SK-N-SH (cell line): ENCODE data around the gene ANKRD44. TPM values are rescaled to one million over a fixed set of nuclear protein-coding genes. Genes with fewer than 3 reads are reported as not detected.
"Not testable (repeated sequence)": the region's sequence is repeated elsewhere in the genome, so short reads cannot be mapped to it uniquely, and the experiment has no call there.

Experiments
- CTCF ChIA-PET: fragments of 300-600, 350-600 bp; formaldehyde crosslinking; extraction: SDS; loops from one replicate; lab custom pipeline; 2021; lab: Yijun Ruan, JAX
- POLR2A ChIA-PET: fragments of 350-600 bp; sonication (Branson Sonifier 250); formaldehyde crosslinking; extraction: SDS; loops from one replicate; lab custom pipeline; 2020; ENCODE audit warnings: antibody characterized with exemption, inconsistent platforms; lab: Yijun Ruan, JAX
- DNase-seq: peaks from one replicate; pipeline ENCODE4 v3.0.0; 2012
- H2AFZ ChIP-seq: fragments of 200-600 bp; sonication (generic); 2 replicates; pipeline ENCODE4 v1.8.1; 2016; ENCODE audit warnings: antibody characterized with exemption, mild to moderate bottlenecking, low read depth
- H3F3A ChIP-seq: fragments of 200-600 bp; sonication (generic); replicated peaks from 2 replicates; pipeline ENCODE3; 2016; ENCODE audit warnings: antibody characterized with exemption, mild to moderate bottlenecking; ENCODE audit not compliant: insufficient read depth
- H3K27ac ChIP-seq, 2 experiments: fragments of 200-500 bp in 1 of 2; fragments of 200-600 bp in 1 of 2; sonication (Bioruptor generic) in 1 of 2; sonication (generic), shearing (Covaris generic) in 1 of 2; 2 replicates each; pipeline versions ENCODE4 v1.5.1 to v1.6.1; 2014 to 2016; ENCODE audit warnings: low read depth in 2 of 2, inconsistent platforms in 1 of 2, low read length in 1 of 2, mild to moderate bottlenecking in 1 of 2, mixed read lengths in 1 of 2
- H3K27me3 ChIP-seq: fragments of 200-600 bp; sonication (generic), shearing (Covaris generic); 2 replicates; pipeline ENCODE4 v1.6.1; 2016; ENCODE audit warnings: mixed run types; ENCODE audit not compliant: insufficient read depth
- H3K36me3 ChIP-seq, 2 experiments: fragments of 200-500 bp in 1 of 2; fragments of 200-600 bp in 1 of 2; sonication (Bioruptor generic) in 1 of 2; sonication (generic) in 1 of 2; replicated peaks in 1 of 2; 2 replicates each; pipeline versions ENCODE3 to v1.5.1; 2014 to 2016; ENCODE audit warnings: low read length in 1 of 2, mild to moderate bottlenecking in 1 of 2; ENCODE audit not compliant: insufficient read depth in 2 of 2, control insufficient read depth in 1 of 2
- H3K4me1 ChIP-seq, 2 experiments: fragments of 200-500 bp in 1 of 2; fragments of 200-600 bp in 1 of 2; sonication (Bioruptor generic) in 1 of 2; sonication (generic), shearing (Covaris generic) in 1 of 2; 2 replicates each; pipeline versions ENCODE4 v1.5.1 to v1.6.1; 2014 to 2016; ENCODE audit warnings: low read depth in 1 of 2, low read length in 1 of 2, mixed run types in 1 of 2; ENCODE audit not compliant: insufficient read depth in 2 of 2, control insufficient read depth in 1 of 2
- H3K4me2 ChIP-seq: fragments of 200-600 bp; sonication (generic), shearing (Covaris generic); 2 replicates; pipeline ENCODE4 v1.6.1; 2017; ENCODE audit warnings: mixed run types
- H3K4me3 ChIP-seq, 2 experiments: fragments of 200-500 bp in 1 of 2; fragments of 200-600 bp in 1 of 2; sonication (Bioruptor generic) in 1 of 2; sonication (generic), shearing (Covaris generic) in 1 of 2; 2 replicates each; pipeline versions ENCODE4 v1.5.1 to v1.8.1; 2014 to 2016; ENCODE audit warnings: low read depth in 2 of 2, inconsistent platforms in 1 of 2, low read length in 1 of 2, mild to moderate bottlenecking in 1 of 2, mixed read lengths in 1 of 2, moderate library complexity in 1 of 2
- H3K79me2 ChIP-seq: fragments of 200-600 bp; sonication (generic); 2 replicates; pipeline ENCODE4 v1.8.1; 2017; ENCODE audit warnings: mild to moderate bottlenecking; ENCODE audit not compliant: insufficient read depth
- H3K9ac ChIP-seq: fragments of 200-600 bp; sonication (generic); 2 replicates; pipeline ENCODE4 v1.6.1; 2017; ENCODE audit warnings: mixed run types
- H3K9me2 ChIP-seq: fragments of 200-600 bp; sonication (generic); 2 replicates; pipeline ENCODE4 v1.6.1; 2017; ENCODE audit warnings: mixed run types
- H3K9me3 ChIP-seq: fragments of 200-600 bp; sonication (generic); 2 replicates; pipeline ENCODE4 v1.6.1; 2017; ENCODE audit warnings: mixed run types, mild to moderate bottlenecking, moderate library complexity
- H4K20me1 ChIP-seq: fragments of 200-600 bp; sonication (generic); 2 replicates; pipeline ENCODE4 v1.6.1; 2017; ENCODE audit warnings: mild to moderate bottlenecking, mixed run types; ENCODE audit not compliant: insufficient read depth
- ELF1 ChIP-seq: IDR thresholded peaks from 2 replicates; pipeline ENCODE4 v1.4.0; 2012
- EP300 ChIP-seq, 2 experiments: IDR thresholded peaks; 2 replicates each; pipeline versions ENCODE4 v1.4.0 to v1.6.1; 2012; ENCODE audit warnings: borderline replicate concordance in 1 of 2, low read depth in 1 of 2, low read length in 1 of 2
- FOSL2 ChIP-seq: IDR thresholded peaks from 2 replicates; pipeline ENCODE4 v1.4.0; 2012; ENCODE audit warnings: low read depth, mild to moderate bottlenecking, moderate library complexity, borderline replicate concordance
- FOXM1 ChIP-seq: IDR thresholded peaks from 2 replicates; pipeline ENCODE4 v1.4.0; 2012; ENCODE audit warnings: low read depth, mild to moderate bottlenecking
- MAX ChIP-seq: IDR thresholded peaks from 2 replicates; pipeline ENCODE4 v1.4.0; 2012; ENCODE audit warnings: low read depth
- MXI1 ChIP-seq: IDR thresholded peaks from 2 replicates; pipeline ENCODE4 v1.6.1; 2012; ENCODE audit warnings: mild to moderate bottlenecking, low read depth, low read length, improper control_type of control experiment
- NFIC ChIP-seq: IDR thresholded peaks from 2 replicates; pipeline ENCODE4 v1.4.0; 2012; ENCODE audit warnings: borderline replicate concordance
- NRF1 ChIP-seq: IDR thresholded peaks from 2 replicates; pipeline ENCODE4 v1.6.1; 2012; ENCODE audit warnings: low read depth, mild to moderate bottlenecking, low read length
- POLR2AphosphoS5 ChIP-seq: IDR thresholded peaks from 2 replicates; pipeline ENCODE4 v1.6.1; 2012; ENCODE audit warnings: low read depth, low read length
- TAF1 ChIP-seq: IDR thresholded peaks from 2 replicates; pipeline ENCODE4 v1.6.1; 2012; ENCODE audit warnings: low read depth, mild to moderate bottlenecking, low read length, moderate library complexity, borderline replicate concordance
- TCF12 ChIP-seq: IDR thresholded peaks from 2 replicates; pipeline ENCODE4 v1.4.0; 2012
- USF1 ChIP-seq: IDR thresholded peaks from 2 replicates; pipeline ENCODE4 v1.4.0; 2012; ENCODE audit warnings: low read depth, borderline replicate concordance
- WGBS: methylation state at CpG from one replicate; pipeline ENCODE4 v1.1.6; 2017; ENCODE audit warnings: low lambda C conversion rate; 5-methylcytosine and 5-hydroxymethylcytosine counted together
- polyA plus RNA-seq, 3 experiments: library from polyadenylated mRNA; depleted of rRNA; stranded (reverse); fragments of >200 nt; gene quantifications; 2 replicates each; pipeline ENCODE4 v1.2.3, GENCODE V29; 2012

ANKRD44 gene
- polyA plus RNA-seq, 1 of the 3 experiments (the other 2 are of a cell fraction) = 12.5 TPM

- H3F3A ChIP-seq, H3K27me3 ChIP-seq, H3K9ac ChIP-seq, POLR2A ChIA-PET, H3K4me1 ChIP-seq, H3K79me2 ChIP-seq, H3K4me3 ChIP-seq, H3K36me3 ChIP-seq, H4K20me1 ChIP-seq, H3K9me3 ChIP-seq, DNase-seq, H3K9me2 ChIP-seq: not testable (repeated sequence)
- CTCF ChIA-PET = interaction anchor here (1.0 to 1.2 kb wide), 2 partner anchors 68 to 94 kb away, joined by 3 read pairs; no protein-coding TSS in a partner anchor
- peak overlapping the region; percentile 45; the same call in 1 of the 2 replicates for H3K4me2 ChIP-seq
- H2AFZ ChIP-seq = peak overlapping the region; percentile 41
- WGBS = 69% methylated on average over 7 of the region's 7 CpGs
- H3K27ac ChIP-seq = peak overlapping the region; percentile 12 to 73; a peak in 2 of 4 replicates
Measured at GRCh38 chr2:197287596-197287932, 23.0 kb downstream of the ANKRD44 start.

- no peaks in the 10 kb centered on the region for H3F3A ChIP-seq
- TF ChIP-seq NFIC = peak; percentile 58; the same call in 1 of the 2 replicates
- no peak; the same call in 1 of the 2 replicates for TF ChIP-seq TCF12
- TF ChIP-seq MAX = no peak
- no peak for TF ChIP-seq ELF1
- TF ChIP-seq USF1 = 0 out of 2 replicates have a peak, but pooled peaks have one; percentile 8
- TF ChIP-seq FOXM1 = no peak
- no peak for TF ChIP-seq TAF1
- TF ChIP-seq EP300 (IDR thresholded peaks at IDR 0.05; ENCODE audit: borderline replicate concordance in 1 of 2, low read depth in 1 of 2, low read length in 1 of 2) = no peak
- TF ChIP-seq FOSL2 = peak; percentile 32; the same call in 1 of the 2 replicates
- TF ChIP-seq MXI1 = no peak
- TF ChIP-seq POLR2AphosphoS5 = no peak
- TF ChIP-seq NRF1 = no peak
- H3K9ac ChIP-seq = no peak overlapping the region
- ChIA-PET POLR2A (no interaction called here), CTCF (interaction anchor here (1.0 to 1.2 kb wide), 2 partner anchors 69 to 93 kb away, joined by 3 read pairs; no protein-coding TSS in a partner anchor)
- peak overlapping the region; percentile 12 to 73; a peak in 2 of 4 replicates for H3K27ac ChIP-seq
- peaks cover 0 to 5% of the 10 kb centered on the region in 2 experiments for H3K36me3 ChIP-seq
- no peaks in the 10 kb centered on the region for H3K27me3 ChIP-seq
- no peak for DNase-seq
- H3K4me1 ChIP-seq = peaks cover 0 to 2% of the 10 kb centered on the region in 2 experiments; a peak in 2 of 4 replicates
- peak overlapping the region; percentile 45 for H3K4me2 ChIP-seq
- no peaks in the 10 kb centered on the region for H3K9me3 ChIP-seq
- WGBS = 58% methylated on average over 8 of the region's 8 CpGs
- no peaks in the 10 kb centered on the region for H3K9me2 ChIP-seq
- no peaks in the 10 kb centered on the region for H3K79me2 ChIP-seq
- no peak overlapping the region for H3K4me3 ChIP-seq
- H2AFZ ChIP-seq = peak overlapping the region; percentile 41
- no peaks in the 10 kb centered on the region for H4K20me1 ChIP-seq
Measured at GRCh38 chr2:197286805-197287595, 23.6 kb downstream of the ANKRD44 start.
